Measurements from ENCODE around the gene SMAP1.
A peak's percentile ranks its signal among the peaks of the same experiment; 100 is the strongest.

The SMAP1 gene

DNA sequence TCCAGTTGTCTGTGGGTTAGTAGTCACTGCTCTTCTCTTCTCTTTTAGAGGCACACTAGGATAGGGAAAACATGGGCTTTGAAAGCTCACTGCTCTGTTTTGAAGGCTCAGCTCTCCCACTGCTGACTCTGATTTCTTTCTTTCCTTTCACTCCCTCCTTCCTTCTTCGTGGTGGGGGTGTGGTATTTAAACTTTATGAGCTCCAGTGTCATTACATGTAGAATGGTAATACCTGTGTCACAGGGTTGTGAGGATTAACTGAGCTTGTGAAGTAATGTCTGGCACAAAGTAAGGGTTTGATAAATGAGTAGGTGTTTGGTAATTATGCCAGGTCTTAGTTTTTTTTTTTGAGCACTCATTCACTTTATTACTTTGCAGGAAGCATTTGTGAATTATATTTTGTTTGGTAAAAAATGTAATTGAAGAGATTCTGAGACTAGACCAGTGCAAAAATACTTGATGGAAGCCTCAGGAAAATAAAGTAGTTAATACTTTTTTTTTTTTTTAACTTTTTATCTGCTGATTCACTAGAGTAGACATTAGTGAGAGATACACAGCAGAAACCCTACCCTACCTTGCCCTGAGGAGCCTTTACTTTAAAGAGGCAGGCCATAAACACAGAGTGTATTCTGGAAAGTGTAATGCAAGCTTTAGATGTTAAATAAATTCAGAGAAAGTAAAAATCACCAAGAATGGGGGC, 17.3 kb downstream of the SMAP1 start:
- no peak overlapping the region for H3K4me3 ChIP-seq (replicated peaks; ENCODE audit: low read depth, low read length)
- TF ChIP-seq, protein P1, sequence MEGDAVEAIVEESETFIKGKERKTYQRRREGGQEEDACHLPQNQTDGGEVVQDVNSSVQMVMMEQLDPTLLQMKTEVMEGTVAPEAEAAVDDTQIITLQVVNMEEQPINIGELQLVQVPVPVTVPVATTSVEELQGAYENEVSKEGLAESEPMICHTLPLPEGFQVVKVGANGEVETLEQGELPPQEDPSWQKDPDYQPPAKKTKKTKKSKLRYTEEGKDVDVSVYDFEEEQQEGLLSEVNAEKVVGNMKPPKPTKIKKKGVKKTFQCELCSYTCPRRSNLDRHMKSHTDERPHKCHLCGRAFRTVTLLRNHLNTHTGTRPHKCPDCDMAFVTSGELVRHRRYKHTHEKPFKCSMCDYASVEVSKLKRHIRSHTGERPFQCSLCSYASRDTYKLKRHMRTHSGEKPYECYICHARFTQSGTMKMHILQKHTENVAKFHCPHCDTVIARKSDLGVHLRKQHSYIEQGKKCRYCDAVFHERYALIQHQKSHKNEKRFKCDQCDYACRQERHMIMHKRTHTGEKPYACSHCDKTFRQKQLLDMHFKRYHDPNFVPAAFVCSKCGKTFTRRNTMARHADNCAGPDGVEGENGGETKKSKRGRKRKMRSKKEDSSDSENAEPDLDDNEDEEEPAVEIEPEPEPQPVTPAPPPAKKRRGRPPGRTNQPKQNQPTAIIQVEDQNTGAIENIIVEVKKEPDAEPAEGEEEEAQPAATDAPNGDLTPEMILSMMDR (IDR thresholded peaks at IDR 0.05; ENCODE audit: insufficient read depth, low read length, poor library complexity, severe bottlenecking): no peak

DNA sequence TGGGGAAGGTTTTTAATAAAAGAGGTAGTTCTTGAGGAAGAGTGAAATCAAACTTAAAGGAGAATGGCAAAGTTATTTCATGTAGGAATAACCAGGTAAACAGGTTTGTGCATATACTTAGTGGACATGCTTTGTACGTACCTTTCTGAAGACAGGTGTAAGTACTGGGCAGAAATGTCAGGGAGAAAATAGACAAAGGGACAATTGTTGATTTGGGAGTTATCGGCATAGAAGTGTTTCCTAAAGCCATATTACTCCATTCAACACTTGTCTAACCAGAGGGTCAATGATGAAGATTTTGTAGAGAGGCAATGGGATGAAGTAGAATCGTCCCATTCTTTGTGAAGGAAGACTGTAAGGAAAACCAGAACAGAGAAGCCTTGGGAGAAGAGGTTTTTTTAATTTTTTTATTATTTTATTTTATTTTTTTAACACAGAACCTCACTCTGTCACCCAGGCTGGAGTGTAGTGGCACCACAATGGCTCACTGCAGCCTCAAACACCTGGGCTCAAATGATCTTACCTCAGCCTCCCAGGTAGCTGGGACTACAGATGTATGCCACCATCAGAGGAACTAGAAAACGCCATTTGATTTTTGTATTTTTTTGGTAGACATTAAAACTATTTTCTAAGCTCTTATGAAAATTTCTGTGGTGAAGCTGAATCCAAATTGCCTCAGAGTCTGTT, 18.0 kb downstream of the SMAP1 start:
- Histone ChIP-seq H3K36me3 (ENCODE audit: control insufficient read depth, insufficient read depth, low read length) (no peaks in the 10 kb centered on the region), H3K27me3 (replicated peaks; ENCODE audit: control insufficient read depth, insufficient read depth, low read length) (no peaks in the 10 kb centered on the region), H3K4me3 (replicated peaks; ENCODE audit: low read depth, low read length) (no peak overlapping the region)
- DNase-seq (ENCODE audit: extremely low read depth, insufficient read length): no peak
- TF ChIP-seq, protein P1 (IDR thresholded peaks at IDR 0.05; ENCODE audit: insufficient read depth, low read length, poor library complexity, severe bottlenecking): no peak

More for the DNA sequence above, 17.3 kb downstream of the SMAP1 start:
- Histone ChIP-seq H3K27me3 (replicated peaks; ENCODE audit: control insufficient read depth, insufficient read depth, low read length) (no peaks in the 10 kb centered on the region), H3K36me3 (ENCODE audit: control insufficient read depth, insufficient read depth, low read length) (no peaks in the 10 kb centered on the region)
- no peak for DNase-seq (ENCODE audit: extremely low read depth, insufficient read length)

DNA sequence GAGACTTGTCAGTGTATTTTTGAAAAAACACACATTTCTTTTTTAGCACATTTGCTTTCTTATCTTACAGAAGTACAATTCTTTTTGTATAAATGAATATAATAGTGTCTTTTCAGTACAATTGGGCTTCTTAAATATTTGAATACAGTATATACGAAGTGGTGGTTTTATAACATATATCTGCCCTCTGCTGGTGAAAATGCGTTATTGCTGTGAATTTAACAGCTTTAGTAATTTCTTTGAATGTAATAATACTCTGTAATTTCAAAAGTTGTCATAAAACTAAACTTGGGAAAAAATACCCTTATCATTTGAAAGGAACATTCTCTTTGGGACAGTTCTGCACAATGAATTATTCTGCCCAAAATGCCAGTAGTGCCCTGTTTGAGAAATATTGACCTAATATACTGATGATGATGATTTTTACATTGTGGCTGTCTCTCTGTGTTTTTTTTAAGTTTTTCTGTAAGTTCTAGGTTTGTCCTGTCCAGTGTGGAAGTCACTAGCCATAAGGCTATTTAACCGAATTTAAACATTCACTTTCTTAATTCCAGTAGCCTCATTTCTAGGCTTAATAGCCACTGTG, 19.0 kb downstream of the SMAP1 start:
- no peak for DNase-seq (ENCODE audit: extremely low read depth, insufficient read length)
- no peaks in the 10 kb centered on the region for H3K27me3 ChIP-seq (replicated peaks; ENCODE audit: control insufficient read depth, insufficient read depth, low read length)
- H3K36me3 ChIP-seq (ENCODE audit: control insufficient read depth, insufficient read depth, low read length): no peaks in the 10 kb centered on the region
- no peak overlapping the region for H3K4me3 ChIP-seq (replicated peaks; ENCODE audit: low read depth, low read length)
- TF ChIP-seq, protein P1 (IDR thresholded peaks at IDR 0.05; ENCODE audit: insufficient read depth, low read length, poor library complexity, severe bottlenecking): peak; percentile 52

DNA sequence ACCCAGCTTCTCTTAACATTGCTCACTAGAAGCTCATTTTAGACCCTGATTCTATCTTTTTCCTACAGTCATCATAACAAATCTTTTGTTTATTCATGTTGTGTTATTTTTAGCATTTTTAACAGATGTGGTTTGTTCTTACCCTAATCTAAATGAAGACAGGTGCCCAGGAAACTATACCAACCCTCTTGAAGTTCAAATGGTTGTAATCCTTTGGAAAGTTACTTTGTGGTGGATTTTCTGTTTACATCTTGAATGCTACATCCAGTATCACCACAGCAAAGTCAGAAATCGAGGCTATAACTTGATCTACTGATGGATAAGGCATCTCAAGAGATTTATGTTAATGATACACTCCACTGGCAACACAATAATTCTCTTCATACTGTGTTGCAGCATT, 26.2 kb downstream of the SMAP1 start:
- TF ChIP-seq, protein P1 (IDR thresholded peaks at IDR 0.05; ENCODE audit: insufficient read depth, low read length, poor library complexity, severe bottlenecking): no peak
- Histone ChIP-seq H3K27me3 (replicated peaks; ENCODE audit: control insufficient read depth, insufficient read depth, low read length) (no peaks in the 10 kb centered on the region), H3K36me3 (ENCODE audit: control insufficient read depth, insufficient read depth, low read length) (no peaks in the 10 kb centered on the region), H3K4me3 (replicated peaks; ENCODE audit: low read depth, low read length) (no peak overlapping the region)
- no peak for DNase-seq (ENCODE audit: extremely low read depth, insufficient read length)

DNA sequence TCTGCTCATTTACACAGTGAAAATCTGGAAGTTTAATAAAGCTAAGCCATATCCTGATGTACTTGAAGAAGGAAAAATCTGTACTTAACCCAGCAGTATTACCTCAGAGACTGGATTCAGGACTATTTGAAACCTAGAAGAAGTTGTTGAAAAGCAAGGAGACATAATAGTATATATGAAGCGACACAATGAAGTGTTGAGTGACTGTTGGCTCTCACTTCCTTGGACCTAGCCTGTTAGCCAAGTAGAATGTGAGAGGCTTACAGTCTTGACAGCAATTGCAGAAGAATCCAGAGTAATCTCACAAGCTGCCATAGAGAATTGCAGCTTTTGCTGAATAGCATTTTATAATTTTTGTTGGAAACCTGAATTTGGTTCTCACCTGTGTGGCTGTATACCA, 26.7 kb downstream of the SMAP1 start:
- Histone ChIP-seq H3K4me3 (replicated peaks; ENCODE audit: low read depth, low read length) (no peak overlapping the region), H3K27me3 (replicated peaks; ENCODE audit: control insufficient read depth, insufficient read depth, low read length) (no peaks in the 10 kb centered on the region), H3K36me3 (ENCODE audit: control insufficient read depth, insufficient read depth, low read length) (no peaks in the 10 kb centered on the region)
- DNase-seq (ENCODE audit: extremely low read depth, insufficient read length): no peak
- TF ChIP-seq, protein P1 (IDR thresholded peaks at IDR 0.05; ENCODE audit: insufficient read depth, low read length, poor library complexity, severe bottlenecking): no peak
